LNCaP clone FGC (cell line): ENCODE data around the gene NPFFR2.

ENCODE experiments used
- DNase-seq: peaks from one replicate; pipeline ENCODE4 v3.0.0-alpha.2; 2011; ENCODE audit warnings: low read depth
- H3K4me3 ChIP-seq: 2 replicates; pipeline ENCODE4 v1.5.1; 2011; ENCODE audit warnings: mild to moderate bottlenecking, low read depth, low read length, control low read depth
- CTCF ChIP-seq: IDR thresholded peaks from 2 replicates; pipeline ENCODE4 v1.5.1; 2012; ENCODE audit warnings: mild to moderate bottlenecking; ENCODE audit not compliant: control insufficient read depth, insufficient read depth; ENCODE audit errors: extremely low read depth

The NPFFR2 gene

GRCh38 chr4:72186714-72187113 lies 154.9 kb downstream of the NPFFR2 start:
- TF ChIP-seq CTCF = no peak
- no peak overlapping the region for H3K4me3 ChIP-seq
- DNase-seq = no peak

- H3K4me3 ChIP-seq = no peak overlapping the region
- TF ChIP-seq CTCF = no peak
- DNase-seq = no peak
Observed at GRCh38 chr4:72194046-72194445, 162.2 kb downstream of the NPFFR2 start.

- no peak for TF ChIP-seq CTCF
- no peak overlapping the region for H3K4me3 ChIP-seq
- no peak for DNase-seq
Observed at GRCh38 chr4:72194453-72194852, 162.7 kb downstream of the NPFFR2 start.
